GM19438 (cell line): ENCODE results near the gene OTULIN.

Source experiments
- ATAC-seq: cut with Tn5 transposase; IDR thresholded peaks from one replicate; pipeline ENCODE4 v1.9.1; 2021; ENCODE audit warnings: low read depth; ENCODE audit not compliant: unreplicated experiment

Gene OTULIN

DNA sequence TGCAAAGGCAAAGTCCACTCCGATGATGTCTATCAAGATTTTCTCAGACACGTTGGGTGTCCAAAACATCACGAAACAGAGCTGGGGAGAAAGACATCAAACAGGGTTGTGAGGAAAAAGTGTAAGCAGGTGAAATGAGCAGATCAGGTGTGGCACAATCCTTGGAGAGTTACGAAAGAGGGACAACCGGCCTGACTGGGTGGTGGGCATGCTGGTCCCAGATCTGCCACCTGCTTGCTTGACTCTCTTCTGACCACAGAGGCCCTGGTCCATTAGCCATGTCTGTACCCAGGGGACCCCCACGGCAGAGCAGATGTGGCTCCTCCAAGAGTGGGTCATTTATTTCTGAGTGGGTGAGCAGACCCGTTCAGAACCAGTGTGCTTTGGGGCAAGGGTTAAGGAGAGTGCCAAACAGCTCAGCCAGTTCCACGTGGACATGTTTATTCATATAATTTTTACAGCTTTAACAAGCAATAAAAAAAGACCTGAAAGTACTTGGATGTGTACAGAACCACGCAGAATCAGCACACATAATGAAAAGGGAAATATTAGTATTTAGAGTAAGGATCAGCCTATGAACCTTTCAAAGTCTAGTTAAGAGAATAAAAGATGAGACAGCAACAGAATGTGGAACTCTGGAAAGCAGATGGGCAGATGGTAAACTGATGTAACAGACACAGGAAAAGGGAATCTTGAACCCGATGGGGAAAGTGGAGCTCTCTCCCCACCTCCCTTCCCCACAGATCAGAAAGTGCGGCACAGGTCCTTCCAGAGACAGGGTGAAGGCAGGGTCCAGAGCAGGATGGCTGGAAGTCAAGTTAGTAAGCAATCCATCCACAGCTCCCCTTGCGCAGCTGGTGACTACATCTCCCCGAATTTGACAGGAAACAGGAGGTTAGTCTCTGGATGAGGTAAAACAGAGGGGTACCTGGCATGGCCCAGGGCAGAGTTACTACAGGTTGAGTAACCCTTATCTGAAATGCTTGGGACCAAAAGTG, 52.5 kb downstream of the OTULIN start:
- no peak for ATAC-seq

DNA sequence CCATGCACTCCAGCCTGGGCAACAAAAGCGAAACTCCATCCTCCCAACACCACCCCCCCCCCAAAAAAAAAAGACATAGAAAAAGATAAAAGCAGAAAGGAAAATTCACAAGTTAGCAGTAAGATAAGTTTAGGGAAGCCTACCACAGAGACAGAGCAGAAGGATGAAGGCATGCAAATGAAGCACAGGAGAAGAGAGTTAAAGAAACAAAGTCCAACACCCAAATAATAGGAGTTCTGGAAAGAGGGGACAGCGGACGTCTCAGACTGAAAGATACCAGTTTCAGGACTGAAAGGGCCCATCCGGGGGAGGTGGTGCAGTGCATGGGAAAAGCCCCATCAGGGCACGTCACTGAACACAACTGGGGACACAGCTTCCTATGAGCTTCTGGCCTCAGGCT, 54.3 kb downstream of the OTULIN start:
- ATAC-seq, result no peak

DNA sequence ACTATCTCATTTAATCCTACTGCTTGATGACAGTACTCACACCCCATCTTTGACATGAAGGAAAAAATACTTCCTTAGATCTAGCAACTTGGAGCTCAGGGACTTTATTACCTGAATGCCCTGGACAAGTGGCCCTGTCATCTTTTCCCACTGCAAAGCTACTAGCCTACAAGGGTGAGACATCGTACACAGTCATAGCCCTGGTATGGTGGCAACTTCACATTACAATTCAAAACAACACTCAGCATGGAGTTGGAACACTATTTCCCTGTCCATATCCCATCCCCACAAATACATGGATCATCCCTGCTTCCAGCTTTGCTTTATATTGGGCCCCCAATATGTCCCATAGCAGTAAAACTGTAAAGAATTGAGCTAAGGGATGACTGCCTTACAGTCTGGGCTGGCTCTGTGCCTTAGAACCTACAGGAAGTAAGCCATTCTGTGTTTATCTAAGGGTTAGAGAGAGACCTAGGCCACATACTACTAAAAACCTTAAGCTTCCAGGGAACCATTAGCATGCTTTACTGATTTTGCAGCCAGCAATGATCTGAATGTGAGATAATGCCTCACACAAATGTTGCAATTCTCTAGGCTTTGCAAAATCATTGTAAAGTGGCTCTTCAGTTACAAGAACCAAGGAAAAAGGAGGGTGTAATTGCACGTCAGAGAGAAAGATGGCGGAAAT, 55.9 kb downstream of the OTULIN start:
- no peak for ATAC-seq

DNA sequence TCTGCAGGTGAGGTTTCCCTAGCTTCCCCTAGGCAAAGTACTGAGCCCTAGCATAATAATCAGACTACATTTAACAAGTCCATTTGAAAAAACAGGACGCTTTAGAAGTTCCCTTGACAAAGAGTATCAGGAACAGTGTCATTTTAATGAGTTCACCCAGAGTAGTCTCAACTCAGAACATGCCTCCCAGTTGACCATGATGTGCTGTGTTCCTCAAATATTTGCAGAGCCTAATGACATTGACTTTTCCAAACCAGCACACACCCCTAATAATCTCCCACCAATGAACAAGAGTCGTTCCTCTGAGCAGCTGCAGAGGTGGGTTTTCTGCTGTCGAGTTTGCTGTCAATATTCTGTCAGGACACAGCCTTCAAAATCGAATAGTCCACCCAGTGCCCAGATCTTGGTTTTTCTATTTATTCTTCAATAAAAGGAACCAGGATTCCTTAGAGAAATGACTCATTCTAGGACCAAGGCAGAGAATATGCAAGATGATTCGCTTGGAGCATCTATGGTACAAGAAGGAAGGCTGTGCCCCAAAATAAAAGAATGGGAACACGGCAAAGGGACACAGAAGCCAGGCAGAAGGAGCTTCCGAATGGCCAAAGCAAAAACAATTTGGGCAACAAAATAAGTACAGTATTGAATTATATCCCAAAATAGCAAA, 57.6 kb downstream of the OTULIN start:
- ATAC-seq, result no peak

DNA sequence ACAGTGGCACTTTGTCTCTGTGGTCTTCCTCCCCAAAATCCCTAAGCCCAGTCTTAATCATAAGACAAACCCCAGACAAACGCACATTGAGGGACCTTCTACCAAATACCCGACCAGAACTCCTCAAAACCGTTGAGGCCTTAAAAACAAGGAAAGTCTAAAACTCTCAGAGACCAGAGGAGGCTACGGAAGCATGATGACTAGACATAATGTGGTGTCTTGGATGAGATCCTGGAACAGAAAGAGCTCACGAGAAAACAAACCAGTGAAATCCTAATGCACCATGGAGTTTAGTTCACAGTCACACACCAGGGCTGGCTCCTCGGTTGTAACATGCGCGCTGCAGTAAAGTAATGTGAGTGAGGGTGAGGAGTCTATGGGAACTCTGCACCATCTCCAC, 58.4 kb downstream of the OTULIN start:
- no peak for ATAC-seq

DNA sequence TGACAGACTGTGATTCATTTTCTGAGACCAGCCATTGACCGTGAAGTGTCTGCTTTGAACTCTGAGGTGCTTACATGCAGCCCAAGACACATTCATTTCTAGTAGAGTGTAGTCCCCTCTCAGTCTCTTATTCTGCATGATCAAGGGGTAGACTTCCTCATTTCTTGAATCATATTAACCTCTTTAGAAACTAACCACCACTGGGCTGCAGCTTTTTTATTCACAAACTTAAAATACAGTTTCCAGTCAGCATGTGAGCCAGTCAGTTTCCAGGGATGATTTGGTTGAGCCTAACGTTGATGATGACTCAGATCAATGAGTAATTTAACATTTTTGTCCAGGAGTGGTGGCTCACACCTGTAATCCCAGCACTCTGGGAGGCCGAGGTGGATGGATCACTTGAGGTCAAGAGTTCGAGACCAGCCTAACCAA, 59.2 kb downstream of the OTULIN start:
- no peak for ATAC-seq

DNA sequence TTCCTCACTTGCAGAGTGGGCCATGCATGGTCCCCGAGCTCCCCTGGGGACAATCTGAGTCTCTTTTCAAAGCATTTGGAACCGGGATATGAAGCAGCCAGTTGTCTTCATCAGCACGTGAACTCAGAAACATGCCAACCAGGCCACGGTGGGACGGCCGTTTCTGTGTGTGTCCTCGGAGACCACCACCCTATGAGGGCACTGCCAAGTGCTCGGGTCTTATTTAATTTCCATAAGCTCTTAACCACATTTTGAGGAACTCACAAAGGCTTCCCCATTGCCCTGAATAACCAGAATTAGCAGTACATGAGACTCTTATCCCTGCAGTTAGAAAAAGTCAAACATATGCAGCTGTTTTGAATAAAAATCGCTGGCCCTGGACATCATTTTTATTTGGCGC, 60.1 kb downstream of the OTULIN start:
- no peak for ATAC-seq

DNA sequence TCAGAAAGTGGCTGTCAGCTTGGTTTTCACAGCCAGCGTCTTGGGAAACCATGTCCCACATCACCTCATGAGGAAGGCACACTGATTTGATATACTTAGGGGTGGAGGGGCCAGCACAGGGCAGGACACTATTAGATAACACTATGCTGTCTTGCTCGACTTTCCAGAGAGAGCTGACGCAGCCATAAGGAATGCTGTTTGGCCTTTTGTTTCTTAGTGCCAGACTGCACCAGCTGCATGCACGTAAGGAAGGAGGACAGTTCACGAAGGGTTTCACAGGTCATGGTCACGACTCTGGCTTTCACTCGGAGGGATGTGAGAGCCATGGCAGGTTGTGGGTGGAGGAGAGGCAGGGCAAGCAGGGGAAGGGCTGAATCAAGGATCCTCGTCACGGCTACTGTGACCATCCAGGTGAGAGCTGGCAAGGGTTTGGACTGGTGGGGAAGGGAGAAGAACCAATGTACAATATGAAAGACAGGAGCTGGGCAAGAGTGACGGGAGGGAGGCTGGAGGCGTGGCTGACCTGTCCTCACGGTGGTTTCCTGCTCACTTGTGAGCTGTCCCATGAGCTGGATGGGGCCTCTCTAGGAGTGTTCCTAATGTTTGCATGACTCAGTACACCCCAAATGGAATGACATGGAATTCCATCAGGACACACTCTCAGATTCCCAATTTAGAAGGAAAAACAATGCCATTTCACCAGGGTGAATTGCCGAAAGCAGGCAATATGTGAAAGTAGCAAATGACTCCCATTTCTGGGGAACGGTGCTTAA, 61.7 kb downstream of the OTULIN start:
- no peak for ATAC-seq

DNA sequence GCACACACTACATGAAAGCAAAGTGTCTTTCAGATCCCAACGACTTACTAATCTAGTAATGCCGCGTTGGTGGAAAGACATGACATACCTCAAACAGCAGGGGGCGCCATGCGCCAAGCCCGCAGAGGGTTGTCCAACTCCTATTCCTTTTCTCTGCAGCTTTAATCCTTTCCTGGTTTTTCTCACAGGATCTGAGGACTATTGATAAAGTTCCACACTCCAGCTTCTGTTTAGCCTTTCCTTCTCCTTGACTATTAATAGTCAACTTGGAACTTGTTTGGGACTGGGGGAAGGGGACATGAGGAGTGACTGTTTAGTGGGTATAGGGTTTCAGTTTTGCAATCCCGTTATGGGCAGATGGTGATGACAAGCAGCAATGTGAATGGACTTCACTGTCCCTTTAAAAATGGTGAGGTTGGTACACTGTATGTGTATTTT, 62.9 kb downstream of the OTULIN start:
- ATAC-seq, result peak; percentile 67

DNA sequence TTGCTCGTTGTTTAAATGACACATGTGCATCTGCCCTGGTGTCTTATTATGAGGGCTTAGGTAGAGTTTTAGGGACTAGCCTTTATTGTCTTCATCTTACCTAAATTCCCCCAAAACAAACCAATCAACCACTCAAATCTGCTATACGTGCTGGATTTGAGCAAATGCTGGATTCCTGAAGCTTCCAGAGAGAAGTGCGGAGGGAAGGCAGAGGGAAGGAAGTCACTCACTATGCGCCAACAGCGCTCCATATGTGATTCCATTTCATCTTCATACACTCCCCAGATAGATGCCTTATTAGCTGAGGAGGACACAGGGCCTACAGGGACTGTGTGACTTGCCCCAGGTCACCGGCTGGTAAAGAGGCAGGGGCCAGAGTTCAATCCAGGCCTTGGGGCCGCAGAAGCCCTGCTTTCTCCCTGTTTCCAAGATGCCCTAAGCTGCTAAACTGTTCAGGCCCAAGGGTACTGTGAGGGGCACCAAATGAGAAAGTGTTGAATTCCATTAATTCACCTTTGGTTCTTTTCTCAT, 63.5 kb downstream of the OTULIN start:
- ATAC-seq, result no peak

DNA sequence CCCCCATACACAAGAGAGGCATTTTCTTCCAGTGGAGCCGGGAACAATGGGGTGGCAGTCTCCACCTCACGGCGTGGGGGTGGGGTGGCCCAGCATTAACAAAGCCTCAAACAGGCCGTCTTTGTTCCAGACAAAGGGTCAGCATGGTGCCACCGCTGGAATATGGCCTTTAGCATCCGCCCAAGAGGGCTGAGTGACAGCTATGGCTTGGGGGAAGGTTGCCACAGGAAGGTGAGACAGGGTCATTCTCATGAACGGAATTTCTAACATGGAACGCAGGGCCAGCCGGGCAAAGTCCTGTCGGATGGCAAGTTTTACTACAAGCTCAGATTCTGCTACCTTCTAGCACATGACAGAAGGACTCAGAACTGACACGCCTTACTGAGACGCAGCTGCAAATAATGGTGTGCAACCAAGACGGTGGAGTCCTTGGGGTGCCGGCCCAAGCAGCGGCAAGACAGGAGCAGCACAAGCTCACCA, 64.0 kb downstream of the OTULIN start:
- ATAC-seq, result no peak

DNA sequence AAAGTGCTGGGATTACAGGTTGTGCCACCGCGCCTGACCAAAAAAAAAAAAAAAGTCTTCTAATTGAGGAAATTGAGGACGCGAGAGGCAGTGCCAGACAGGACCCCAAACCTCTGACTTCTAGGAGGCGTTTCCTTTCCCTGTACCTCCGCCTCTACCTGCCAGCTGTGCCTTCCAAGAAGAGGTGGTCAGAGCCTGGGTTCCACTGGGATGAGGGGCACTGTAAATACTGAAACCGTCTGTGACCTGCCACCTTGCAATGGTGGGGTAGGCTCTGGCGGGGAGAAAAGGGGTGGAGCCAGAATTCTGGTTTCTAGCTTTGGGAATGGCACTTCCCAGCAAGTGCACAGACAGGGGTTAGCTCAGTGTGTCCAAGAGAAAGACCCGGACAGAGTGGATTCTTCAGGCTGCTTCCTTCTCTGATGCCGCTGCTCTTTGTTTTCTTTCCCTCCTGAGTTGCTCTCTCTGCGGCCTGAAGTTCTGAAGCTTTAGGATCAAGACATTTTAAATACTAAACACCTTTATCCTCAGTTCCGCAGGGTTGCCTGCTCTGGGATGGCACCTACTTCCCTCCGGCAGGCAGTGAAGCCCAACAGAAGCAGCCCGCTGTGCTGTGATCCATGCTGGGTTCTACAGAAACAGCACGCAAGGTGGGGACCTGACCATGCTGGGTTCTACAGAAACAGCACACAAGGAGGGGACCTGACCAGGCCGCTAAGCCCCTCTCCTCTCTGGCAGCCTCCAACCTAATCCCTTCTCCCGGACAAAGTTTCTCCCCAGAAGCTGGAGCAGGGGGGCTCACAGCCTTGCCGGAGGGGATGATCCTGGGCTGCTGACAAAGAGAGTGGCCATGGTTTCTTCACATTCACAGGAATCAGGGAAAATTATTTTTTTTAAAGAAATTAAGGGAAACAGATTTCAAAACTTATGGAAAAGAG, 65.2 kb downstream of the OTULIN start:
- no peak for ATAC-seq

DNA sequence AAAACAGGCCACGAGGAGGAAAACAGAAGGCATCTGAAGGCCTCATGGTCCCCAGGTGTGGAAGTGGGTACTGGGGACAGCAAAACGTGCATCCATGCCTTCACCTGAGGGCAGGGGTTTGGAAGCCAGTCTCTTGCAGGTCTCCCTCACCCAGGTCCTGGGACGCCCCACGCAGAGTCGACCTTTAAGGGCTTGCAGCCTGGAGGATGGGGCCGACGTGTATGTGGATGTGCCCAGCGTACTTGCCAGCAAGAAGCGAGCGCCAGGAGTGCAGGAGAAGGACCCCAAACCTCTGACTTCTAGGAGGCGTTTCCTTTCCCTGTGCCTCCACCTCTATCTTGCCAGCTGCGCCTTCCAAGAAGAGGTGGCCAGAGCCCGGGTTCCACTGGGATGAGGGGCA, 65.9 kb downstream of the OTULIN start:
- no peak for ATAC-seq

DNA sequence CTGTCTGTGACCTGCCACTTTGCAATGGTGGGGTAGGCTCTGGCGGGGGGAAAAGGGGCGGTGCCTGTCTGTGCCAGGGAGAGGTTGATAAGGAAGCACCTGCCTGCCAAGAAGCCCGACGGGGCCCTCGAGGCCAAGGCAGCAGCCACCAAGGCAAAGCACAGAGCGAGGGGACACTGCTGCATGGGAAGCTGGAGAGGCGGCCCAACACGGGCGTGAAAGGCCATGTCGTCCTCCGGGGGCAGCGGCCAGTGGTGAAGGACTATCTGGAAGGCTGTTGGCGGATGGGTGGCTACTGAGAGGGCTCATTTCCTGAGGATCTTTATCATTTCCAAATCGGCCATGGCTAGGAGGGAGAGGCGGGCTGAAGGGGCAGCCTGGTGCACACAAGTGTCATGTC, 66.4 kb downstream of the OTULIN start:
- ATAC-seq, result no peak

DNA sequence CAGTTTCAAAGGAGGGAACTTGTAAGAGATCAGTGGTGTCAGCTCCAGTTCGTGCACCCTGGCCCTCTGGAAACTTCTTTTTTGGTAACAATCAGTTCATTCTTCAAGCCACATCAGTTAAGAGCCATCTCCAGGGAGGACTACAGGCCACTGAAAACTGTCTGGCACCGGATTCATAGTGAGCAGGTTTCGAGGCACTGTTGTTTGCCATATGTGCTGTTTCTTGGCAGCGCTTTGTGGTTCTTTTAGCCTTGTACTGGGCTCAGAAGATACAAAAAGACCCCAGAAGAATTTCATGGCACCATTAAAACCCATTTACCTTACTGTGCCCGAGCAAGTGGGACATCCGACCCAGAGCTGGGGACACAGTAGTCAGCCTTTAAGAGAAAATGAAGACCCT, 68.5 kb downstream of the OTULIN start:
- ATAC-seq, result no peak

DNA sequence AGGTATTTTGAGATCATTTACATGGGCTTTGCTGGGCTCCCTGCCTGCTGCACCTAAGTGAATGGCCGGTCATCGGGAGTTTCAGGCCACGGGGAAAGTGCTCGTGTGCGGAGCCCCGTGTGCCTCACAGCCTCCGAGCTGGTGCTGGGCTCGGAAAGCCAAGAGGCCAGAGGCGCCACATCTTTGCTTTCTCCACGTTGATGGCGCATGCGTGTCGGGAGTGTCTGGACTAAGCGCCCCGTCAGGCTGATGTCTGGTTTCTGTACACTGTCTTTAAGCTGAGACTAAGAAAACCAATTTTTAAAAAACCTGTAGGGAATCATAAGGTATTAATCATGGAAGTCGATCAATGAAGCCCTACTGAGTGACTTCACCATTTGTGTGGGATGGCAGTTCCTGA, 69.1 kb downstream of the OTULIN start:
- no peak for ATAC-seq

DNA sequence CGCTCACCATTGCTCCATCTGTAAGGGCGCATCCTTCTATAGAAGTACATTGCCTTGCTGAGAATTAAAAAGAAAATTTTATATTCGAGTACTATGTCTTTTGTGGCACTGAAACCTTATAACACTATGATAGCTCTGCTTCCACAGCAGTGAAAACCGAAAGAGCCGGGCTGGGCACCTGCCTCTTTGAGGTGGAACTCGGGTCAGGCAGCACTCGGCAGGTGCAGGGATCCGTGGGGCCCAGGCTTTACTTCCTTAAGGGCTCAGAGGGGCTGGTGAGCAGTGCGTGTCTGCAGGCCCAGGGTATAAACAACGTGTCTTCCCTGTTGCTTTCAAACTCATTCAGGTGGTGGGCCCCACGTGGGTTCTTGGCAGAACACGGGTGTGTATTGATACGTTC, 69.9 kb downstream of the OTULIN start:
- ATAC-seq, result no peak

DNA sequence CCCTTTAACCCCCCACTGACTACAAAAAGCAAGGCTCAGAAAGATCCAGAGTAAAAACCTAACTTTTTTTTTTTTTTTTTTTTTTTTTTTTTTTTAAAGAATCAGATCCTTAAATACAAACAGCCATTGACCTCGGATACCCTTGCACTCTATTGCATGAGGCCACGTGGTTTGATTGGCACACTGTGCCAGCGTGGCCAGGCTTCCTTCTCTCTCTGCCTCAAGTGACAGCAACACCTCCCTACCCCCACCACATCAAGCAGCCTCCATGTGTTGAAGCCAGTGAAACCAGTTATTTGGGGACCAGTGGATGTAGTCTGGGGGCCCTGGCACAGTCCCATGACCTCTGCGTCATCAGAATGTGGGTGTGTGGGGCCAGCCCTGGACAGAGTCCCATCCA, 71.4 kb downstream of the OTULIN start:
- ATAC-seq, result no peak

DNA sequence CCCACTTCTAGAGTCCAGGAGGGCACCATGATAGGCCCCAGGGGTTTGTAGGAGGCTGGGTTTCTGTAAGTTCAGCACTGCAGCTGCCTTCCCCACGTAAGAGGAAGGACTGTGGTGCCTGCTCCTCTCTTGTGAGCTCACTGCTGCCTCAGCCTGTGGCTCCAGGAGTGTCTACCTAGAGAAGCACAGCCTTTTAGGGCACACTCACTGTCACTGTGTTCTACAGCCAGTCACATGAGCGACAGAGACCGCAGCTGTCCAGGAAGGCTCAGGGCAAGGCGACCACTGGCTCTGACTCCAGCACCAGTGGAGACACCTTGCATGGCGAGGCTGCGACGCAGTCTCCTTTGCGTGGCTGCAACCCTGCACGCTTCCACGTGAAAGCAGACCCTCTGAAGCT, 72.8 kb downstream of the OTULIN start:
- ATAC-seq, result no peak
